Activated T-helper 2 cell treated with anti-CD3 and anti-CD28 coated beads, Interferon-gamma antibody, Interleukin-2, Interleukin-4, amounts not matched to agents 10 μg/mL and 5 μg/mL and 100 μg/mL, durations not matched to agents 14 hours and 24 hours and 36 hours (primary cell): Measurements from ENCODE around the gene TYW5. TPM values are rescaled to one million over a fixed set of nuclear protein-coding genes. Genes with fewer than 3 reads are reported as not detected.

ENCODE experiments used
- DNase-seq: peaks from one replicate; pipeline ENCODE4 v3.0.0; 2021; ENCODE audit warnings: low spot score
- H3K27ac Mint-ChIP-seq: one replicate; pipeline ENCODE4 v1.8.0; 2021; ENCODE audit warnings: mixed read lengths
- H3K27me3 Mint-ChIP-seq: one replicate; pipeline ENCODE4 v1.8.0; 2021; ENCODE audit warnings: low read depth, mixed read lengths
- H3K36me3 Mint-ChIP-seq: one replicate; pipeline ENCODE4 v1.8.0; 2021; ENCODE audit warnings: low read depth, mixed read lengths
- H3K4me1 Mint-ChIP-seq: one replicate; pipeline ENCODE4 v1.8.0; 2021; ENCODE audit warnings: low read depth, mixed read lengths
- H3K4me3 Mint-ChIP-seq: one replicate; pipeline ENCODE4 v1.8.0; 2021; ENCODE audit warnings: low read depth, mild to moderate bottlenecking, moderate library complexity, mixed read lengths
- H3K9me3 Mint-ChIP-seq: one replicate; pipeline ENCODE4 v1.8.0; 2021; ENCODE audit warnings: mixed read lengths
- intact Hi-C: fragments of 100-400 bp; cut with micrococcal nuclease; formaldehyde crosslinking; loops from one replicate; pipeline ENCODE4 v1.15.1; 2023
- total RNA-seq: library from RNA; stranded (reverse); gene quantifications from 2 replicates; pipeline ENCODE4 v1.2.3, GENCODE V29; 2022

The TYW5 gene
- total RNA-seq, 1 donor from 2014 or later: 11.0 TPM

GRCh38 chr2:199910338-199911051 lies 44.8 kb downstream of the TYW5 start:
- H3K36me3 Mint-ChIP-seq: peaks cover 21% of the 10 kb centered on the region
- peak overlapping the region; percentile 92 for H3K4me3 Mint-ChIP-seq
- H3K27me3 Mint-ChIP-seq: peaks cover 11% of the 10 kb centered on the region
- intact Hi-C loops: loop anchor here (1.0 to 5.0 kb wide), 5 partner anchors 45 to 407 kb away; partner anchors contain the start of genes FTCDNL1, MAIP1 and TYW5
- no peak for DNase-seq
- peak overlapping the region; percentile 96 for H3K27ac Mint-ChIP-seq
- H3K9me3 Mint-ChIP-seq: no peaks in the 10 kb centered on the region
- peaks cover 23% of the 10 kb centered on the region for H3K4me1 Mint-ChIP-seq

- no peak for DNase-seq
- H3K4me1 Mint-ChIP-seq: peaks cover 5% of the 10 kb centered on the region
- H3K27ac Mint-ChIP-seq: no peak overlapping the region
- no peaks in the 10 kb centered on the region for H3K9me3 Mint-ChIP-seq
- H3K27me3 Mint-ChIP-seq: peaks cover 33% of the 10 kb centered on the region
- H3K4me3 Mint-ChIP-seq: no peak overlapping the region
- intact Hi-C loops: no loop called here
- peaks cover 4% of the 10 kb centered on the region for H3K36me3 Mint-ChIP-seq
Measured at GRCh38 chr2:199907008-199907714, 48.1 kb downstream of the TYW5 start.

GRCh38 chr2:199903111-199903510 lies 52.2 kb downstream of the TYW5 start:
- no peaks in the 10 kb centered on the region for H3K9me3 Mint-ChIP-seq
- DNase-seq: no peak
- H3K4me1 Mint-ChIP-seq: no peaks in the 10 kb centered on the region
- H3K36me3 Mint-ChIP-seq: no peaks in the 10 kb centered on the region
- H3K4me3 Mint-ChIP-seq: no peak overlapping the region
- H3K27me3 Mint-ChIP-seq: peaks cover 49% of the 10 kb centered on the region
- no peak overlapping the region for H3K27ac Mint-ChIP-seq
- intact Hi-C loops: no loop called here

- intact Hi-C loops: no loop called here
- Mint-ChIP-seq H3K9me3 (no peaks in the 10 kb centered on the region), H3K27me3 (peaks cover 50% of the 10 kb centered on the region), H3K27ac (no peak overlapping the region), H3K36me3 (no peaks in the 10 kb centered on the region), H3K4me1 (no peaks in the 10 kb centered on the region), H3K4me3 (no peak overlapping the region)
- DNase-seq: no peak
Measured at GRCh38 chr2:199902486-199903110, 52.7 kb downstream of the TYW5 start.

- H3K9me3 Mint-ChIP-seq: no peaks in the 10 kb centered on the region
- H3K4me1 Mint-ChIP-seq: no peaks in the 10 kb centered on the region
- H3K27me3 Mint-ChIP-seq: peaks cover 49% of the 10 kb centered on the region
- no peak overlapping the region for H3K4me3 Mint-ChIP-seq
- intact Hi-C loops: no loop called here
- no peak for DNase-seq
- H3K36me3 Mint-ChIP-seq: no peaks in the 10 kb centered on the region
- H3K27ac Mint-ChIP-seq: no peak overlapping the region
Measured at GRCh38 chr2:199901942-199902341, 53.3 kb downstream of the TYW5 start.

- peaks cover 34% of the 10 kb centered on the region for H3K27me3 Mint-ChIP-seq
- no peak overlapping the region for H3K4me3 Mint-ChIP-seq
- H3K36me3 Mint-ChIP-seq: no peaks in the 10 kb centered on the region
- H3K9me3 Mint-ChIP-seq: no peaks in the 10 kb centered on the region
- no peaks in the 10 kb centered on the region for H3K4me1 Mint-ChIP-seq
- no peak overlapping the region for H3K27ac Mint-ChIP-seq
- intact Hi-C loops: no loop called here
- no peak for DNase-seq
Measured at GRCh38 chr2:199896617-199897016, 58.7 kb downstream of the TYW5 start.

GRCh38 chr2:199895406-199895805 lies 59.9 kb downstream of the TYW5 start:
- Mint-ChIP-seq H3K9me3 (no peaks in the 10 kb centered on the region), H3K27ac (no peak overlapping the region), H3K4me1 (no peaks in the 10 kb centered on the region), H3K27me3 (peaks cover 35% of the 10 kb centered on the region), H3K4me3 (no peak overlapping the region), H3K36me3 (no peaks in the 10 kb centered on the region)
- intact Hi-C loops: no loop called here
- no peak for DNase-seq

GRCh38 chr2:199883474-199884212 lies 71.6 kb downstream of the TYW5 start:
- Mint-ChIP-seq H3K4me3 (no peak overlapping the region), H3K4me1 (no peaks in the 10 kb centered on the region), H3K27me3 (peaks cover 4% of the 10 kb centered on the region), H3K9me3 (peaks cover 6% of the 10 kb centered on the region), H3K27ac (no peak overlapping the region), H3K36me3 (no peaks in the 10 kb centered on the region)
- intact Hi-C loops: no loop called here
- no peak for DNase-seq

- H3K4me3 Mint-ChIP-seq: no peak overlapping the region
- intact Hi-C loops: no loop called here
- no peaks in the 10 kb centered on the region for H3K36me3 Mint-ChIP-seq
- H3K4me1 Mint-ChIP-seq: no peaks in the 10 kb centered on the region
- peaks cover 6% of the 10 kb centered on the region for H3K9me3 Mint-ChIP-seq
- DNase-seq: no peak
- H3K27me3 Mint-ChIP-seq: peaks cover 3% of the 10 kb centered on the region
- no peak overlapping the region for H3K27ac Mint-ChIP-seq
Measured at GRCh38 chr2:199882667-199883066, 72.6 kb downstream of the TYW5 start.

Other genes with a start within 250 kb of the TYW5 start
- gene FTCDNL1, start 104.3 kb downstream of the TYW5 start, total RNA-seq: 1.7 and 2.6 TPM in 2 replicates
- gene C2orf69, start 44.2 kb downstream of the TYW5 start, total RNA-seq: 16.8 and 17.6 TPM in 2 replicates
- gene MAIP1, start 91 bp upstream of the TYW5 start, total RNA-seq: 26.0 and 29.9 TPM in 2 replicates